HCEC 1CT (cell line): ENCODE data around the gene MEIS3.
A peak's percentile ranks its signal among the peaks of the same experiment; 100 is the strongest.
"Not testable (repeated sequence)": the region's sequence is repeated elsewhere in the genome, so short reads cannot be mapped to it uniquely, and the experiment has no call there.

Source experiments
- DNase-seq: peaks from one replicate; pipeline ENCODE4 v3.0.0-alpha.2; 2017

MEIS3 gene

GRCh38 chr19:47381653-47382279 is 37.6 kb downstream of the MEIS3 start:
- DNase-seq: no peak

- DNase-seq: no peak
Observed at GRCh38 chr19:47381121-47381520, 38.2 kb downstream of the MEIS3 start.

GRCh38 chr19:47380559-47380958 is 38.8 kb downstream of the MEIS3 start:
- DNase-seq: no peak

- DNase-seq: no peak
Observed at GRCh38 chr19:47379381-47379938, 39.9 kb downstream of the MEIS3 start.

GRCh38 chr19:47378246-47378645 is 41.1 kb downstream of the MEIS3 start:
- DNase-seq: no peak

- DNase-seq: no peak
Observed at GRCh38 chr19:47377801-47378200, 41.5 kb downstream of the MEIS3 start.

GRCh38 chr19:47377208-47377701 is 42.1 kb downstream of the MEIS3 start:
- DNase-seq: no peak

GRCh38 chr19:47376589-47377144 is 42.7 kb downstream of the MEIS3 start:
- DNase-seq: no peak

- no peak for DNase-seq
Observed at GRCh38 chr19:47375694-47376588, 43.4 kb downstream of the MEIS3 start.

- DNase-seq: no peak
Observed at GRCh38 chr19:47374876-47375693, 44.2 kb downstream of the MEIS3 start.

- no peak for DNase-seq
Observed at GRCh38 chr19:47373246-47374240, 45.8 kb downstream of the MEIS3 start.

GRCh38 chr19:47372603-47373002 is 46.7 kb downstream of the MEIS3 start:
- DNase-seq: no peak

- DNase-seq: no peak
Observed at GRCh38 chr19:47371261-47371660, 48.1 kb downstream of the MEIS3 start.

- peak; percentile 76 for DNase-seq
Observed at GRCh38 chr19:47370045-47370611, 49.2 kb downstream of the MEIS3 start.

- not testable (repeated sequence) for DNase-seq
Observed at GRCh38 chr19:47365455-47365854, 53.9 kb downstream of the MEIS3 start.

GRCh38 chr19:47363758-47364531 is 55.4 kb downstream of the MEIS3 start:
- peak; percentile 81 for DNase-seq

GRCh38 chr19:47362321-47362720 is 57.0 kb downstream of the MEIS3 start:
- no peak for DNase-seq

- no peak for DNase-seq
Observed at GRCh38 chr19:47358936-47359335, 60.4 kb downstream of the MEIS3 start.

- DNase-seq: no peak
Observed at GRCh38 chr19:47357788-47358680, 61.3 kb downstream of the MEIS3 start.
